PC-9 (cell line): Measurements from ENCODE around the gene C10orf95. TPM values are rescaled to one million over a fixed set of nuclear protein-coding genes. Genes with fewer than 3 reads are reported as not detected.

ENCODE experiments used
- BruUV-seq: library from RNA; stranded (reverse); fragments of 400-500 nt; replicated peaks from 2 replicates; lab custom pipeline; 2021; lab: Mats Ljungman, UMichigan
- CTCF ChIA-PET: fragments of 300-600 bp; sonication (Branson Sonifier 250); formaldehyde crosslinking; loops from one replicate; lab custom pipeline; 2022; ENCODE audit warnings: antibody characterized with exemption; lab: Charles Lee
- POLR2A ChIA-PET: fragments of 300-600 bp; sonication (Branson Sonifier 250); formaldehyde crosslinking; loops from one replicate; lab custom pipeline; 2022; ENCODE audit warnings: antibody characterized with exemption; ENCODE audit not compliant: unreplicated experiment; lab: Charles Lee
- DNase-seq, 2 experiments: peaks; one replicate each; pipeline versions ENCODE4 v3.0.0 to v3.0.0-alpha.2; 2015 to 2022; ENCODE audit warnings: mixed read lengths in 1 of 2
- H2AFZ ChIP-seq: fragments of 200-600 bp; sonication (generic); 2 replicates; pipeline ENCODE4 v1.8.1; 2017; ENCODE audit warnings: antibody characterized with exemption
- H3F3A ChIP-seq: fragments of 200-600 bp; sonication (generic); 2 replicates; pipeline ENCODE4 v1.8.1; 2017; ENCODE audit warnings: antibody characterized with exemption, mild to moderate bottlenecking, low read depth; ENCODE audit not compliant: insufficient read depth
- H3K27ac ChIP-seq: fragments of 200-600 bp; sonication (generic); 2 replicates; pipeline ENCODE4 v1.6.1; 2016; ENCODE audit warnings: mixed run types
- H3K27me3 ChIP-seq: fragments of 200-600 bp; sonication (generic); 2 replicates; pipeline ENCODE4 v1.6.1; 2016; ENCODE audit warnings: low read depth, mixed run types; ENCODE audit not compliant: insufficient read depth
- H3K36me3 ChIP-seq: fragments of 200-600 bp; sonication (generic); 2 replicates; pipeline ENCODE4 v1.6.1; 2016; ENCODE audit warnings: low read depth, mixed run types
- H3K4me1 ChIP-seq: fragments of 200-600 bp; sonication (generic); replicated peaks from 2 replicates; pipeline ENCODE4 v1.6.1; 2016; ENCODE audit warnings: mixed run types; ENCODE audit not compliant: insufficient read depth
- H3K4me2 ChIP-seq: fragments of 200-600 bp; sonication (generic); 2 replicates; pipeline ENCODE4 v1.6.1; 2017; ENCODE audit warnings: mixed run types
- H3K4me3 ChIP-seq: fragments of 200-600 bp; sonication (generic); 2 replicates; pipeline ENCODE4 v1.6.1; 2016; ENCODE audit warnings: mixed run types
- H3K79me2 ChIP-seq: fragments of 200-600 bp; sonication (generic); 2 replicates; pipeline ENCODE4 v1.6.1; 2017; ENCODE audit warnings: low read depth, mixed run types
- H3K9me2 ChIP-seq: fragments of 200-600 bp; sonication (generic); 2 replicates; pipeline ENCODE4 v1.8.1; 2017; ENCODE audit warnings: mild to moderate bottlenecking; ENCODE audit not compliant: insufficient read depth
- H3K9me3 ChIP-seq: fragments of 200-600 bp; sonication (generic); 2 replicates; pipeline ENCODE4 v1.8.1; 2016; ENCODE audit warnings: low read depth; ENCODE audit not compliant: insufficient read depth
- H4K20me1 ChIP-seq: fragments of 200-600 bp; sonication (generic); 2 replicates; pipeline ENCODE4 v1.8.1; 2017; ENCODE audit not compliant: insufficient read depth
- CTCF ChIP-seq: fragments of 200-600 bp; sonication (generic); conservative IDR thresholded peaks from 2 replicates; pipeline ENCODE4 v1.6.1; 2017; ENCODE audit warnings: mixed run types, antibody characterized with exemption, mild to moderate bottlenecking, moderate library complexity
- EZH2 ChIP-seq: fragments of 200-600 bp; sonication (generic); IDR thresholded peaks from 2 replicates; pipeline ENCODE4 v1.8.0; 2017; ENCODE audit warnings: antibody characterized with exemption, low read depth
- intact Hi-C: fragments of 100-400 bp; cut with micrococcal nuclease; formaldehyde crosslinking; loops from one replicate; pipeline ENCODE4 v1.10.0; 2022; ENCODE audit not compliant: unreplicated experiment
- total RNA-seq: library from RNA; stranded (reverse); gene quantifications from 2 replicates; pipeline ENCODE4 v1.2.3, GENCODE V29; 2021

The C10orf95 gene
- total RNA-seq, 1 experiment from 2014 or later: 1.0 TPM

GRCh38 chr10:102452672-102453340 is 1.5 kb upstream of the C10orf95 start:
- Histone ChIP-seq H3K9me2 (no peaks in the 10 kb centered on the region), H3K9me3 (no peaks in the 10 kb centered on the region), H3K4me3 (no peak overlapping the region), H3K27ac (no peak overlapping the region), H3K36me3 (no peaks in the 10 kb centered on the region), H3K4me2 (0 out of 2 replicates have a peak overlapping the region, but pooled peaks have one; percentile 7), H3K79me2 (peaks cover 20% of the 10 kb centered on the region), H3K4me1 (peaks cover 17% of the 10 kb centered on the region), H3K27me3 (no peaks in the 10 kb centered on the region), H4K20me1 (no peaks in the 10 kb centered on the region), H3F3A (peaks cover 7% of the 10 kb centered on the region; the same call in 1 of the 2 replicates), H2AFZ (no peak overlapping the region)
- BruUV-seq: no TSS peak
- CTCF ChIA-PET: interaction anchor here (0.7 kb wide), 2 partner anchors 57 to 219 kb away, joined by 12 read pairs; partner anchors contain the start of gene NFKB2
- intact Hi-C loops: no loop called here
- POLR2A ChIA-PET: interaction anchor here (0.6 kb wide), 1 partner anchor 264 kb away, joined by 4 read pairs; no protein-coding TSS in a partner anchor
- TF ChIP-seq EZH2 (no peak), CTCF (no peak)
- DNase-seq: peak; percentile 8 to 43

DNA sequence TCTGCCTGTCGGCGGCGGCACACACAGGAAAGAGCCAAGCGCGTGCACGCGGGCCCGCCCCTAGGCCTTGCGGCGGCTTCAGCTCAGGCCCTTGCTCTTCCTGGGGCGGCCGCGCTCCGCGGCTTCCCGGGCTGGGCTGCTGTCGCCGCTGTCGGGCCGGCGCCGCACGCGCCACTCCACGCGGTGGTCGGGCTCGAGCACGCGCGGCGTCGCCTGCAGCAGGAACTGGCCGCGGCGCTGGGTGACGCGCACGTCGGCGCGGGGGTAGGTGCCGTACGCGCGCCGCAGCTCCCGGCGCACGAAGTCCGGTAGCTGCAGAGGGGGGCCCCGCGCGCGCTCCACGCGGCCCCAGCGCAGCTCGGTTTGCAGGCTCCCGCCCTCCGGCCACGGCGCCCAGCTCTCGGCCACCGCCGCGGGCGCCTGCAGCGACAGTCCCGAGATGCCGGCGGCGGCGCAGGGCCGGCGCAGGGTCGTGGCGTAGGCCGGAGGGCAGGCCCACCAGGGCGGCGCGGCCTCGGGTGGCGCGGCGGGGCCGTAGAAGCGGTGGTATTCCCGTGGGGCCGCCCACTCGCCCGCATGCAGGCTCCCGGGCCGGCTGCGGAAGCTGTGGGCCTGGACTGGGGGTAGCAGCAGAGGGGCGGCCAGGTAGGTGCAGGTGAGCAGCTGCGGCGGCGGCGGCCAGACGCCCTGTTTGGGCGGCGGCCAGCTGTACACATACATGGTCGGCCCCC is 804 bp downstream of the C10orf95 start:
- H3K4me1 ChIP-seq: peaks cover 17% of the 10 kb centered on the region
- no peaks in the 10 kb centered on the region for H3K9me3 ChIP-seq
- H3K27me3 ChIP-seq: no peaks in the 10 kb centered on the region
- no peaks in the 10 kb centered on the region for H3K9me2 ChIP-seq
- peak; percentile 50 to 82 for DNase-seq
- H3K27ac ChIP-seq: peak overlapping the region; percentile 59
- POLR2A ChIA-PET: interaction anchor here (0.5 to 0.8 kb wide), 4 partner anchors 11 to 276 kb away, joined by 3 to 10 read pairs (median 6); partner anchors contain the start of gene FBXL15
- peaks cover 7% of the 10 kb centered on the region; the same call in 1 of the 2 replicates for H3F3A ChIP-seq
- no peaks in the 10 kb centered on the region for H4K20me1 ChIP-seq
- no peak for TF ChIP-seq CTCF
- TF ChIP-seq EZH2: no peak
- intact Hi-C loops: no loop called here
- CTCF ChIA-PET: no interaction called here
- no peaks in the 10 kb centered on the region for H3K36me3 ChIP-seq
- peak overlapping the region; percentile 77 for H3K4me3 ChIP-seq
- BruUV-seq: no TSS peak
- peak overlapping the region; percentile 78 for H3K4me2 ChIP-seq
- peak overlapping the region; percentile 80 for H2AFZ ChIP-seq
- H3K79me2 ChIP-seq: peaks cover 20% of the 10 kb centered on the region

DNA sequence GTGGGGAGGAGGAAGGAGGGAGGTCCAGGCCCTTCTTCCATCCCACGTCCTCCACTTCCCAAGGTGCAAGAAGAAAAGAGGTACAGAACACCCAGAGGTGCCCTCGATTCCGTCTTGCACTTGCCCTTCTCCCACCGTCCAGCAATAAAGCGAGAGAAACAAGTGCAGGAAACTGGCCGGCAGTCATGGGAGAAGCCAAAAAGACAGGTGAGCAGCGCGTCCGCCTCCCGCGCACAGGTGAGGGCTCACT is 1.3 kb downstream of the C10orf95 start:
- BruUV-seq: TSS peak; percentile 41

More for the DNA sequence above, 1.3 kb downstream of the C10orf95 start:
- H2AFZ ChIP-seq: peak overlapping the region; percentile 80
- peaks cover 17% of the 10 kb centered on the region for H3K4me1 ChIP-seq
- DNase-seq: no peak
- peaks cover 20% of the 10 kb centered on the region for H3K79me2 ChIP-seq
- no peaks in the 10 kb centered on the region for H4K20me1 ChIP-seq
- H3K4me3 ChIP-seq: peak overlapping the region; percentile 77
- TF ChIP-seq EZH2: no peak
- no peak for TF ChIP-seq CTCF
- no peaks in the 10 kb centered on the region for H3K27me3 ChIP-seq
- intact Hi-C loops: no loop called here
- ChIA-PET POLR2A (interaction anchor here (0.6 to 0.8 kb wide), 2 partner anchors 253 to 276 kb away, joined by 5 to 7 read pairs; no protein-coding TSS in a partner anchor), CTCF (no interaction called here)
- H3K36me3 ChIP-seq: no peaks in the 10 kb centered on the region
- H3K9me2 ChIP-seq: no peaks in the 10 kb centered on the region
- H3F3A ChIP-seq: peaks cover 7% of the 10 kb centered on the region; the same call in 1 of the 2 replicates
- peak overlapping the region; percentile 59 for H3K27ac ChIP-seq
- no peaks in the 10 kb centered on the region for H3K9me3 ChIP-seq
- H3K4me2 ChIP-seq: peak overlapping the region; percentile 78
